IPS-NIHi7 (cell line): Measurements from ENCODE around the gene MEOX1.

Experiments
- DNase-seq: peaks from one replicate; pipeline ENCODE4 v3.0.0; 2012; ENCODE audit warnings: mixed read lengths; ENCODE audit errors: extremely low spot score

The MEOX1 gene

DNA sequence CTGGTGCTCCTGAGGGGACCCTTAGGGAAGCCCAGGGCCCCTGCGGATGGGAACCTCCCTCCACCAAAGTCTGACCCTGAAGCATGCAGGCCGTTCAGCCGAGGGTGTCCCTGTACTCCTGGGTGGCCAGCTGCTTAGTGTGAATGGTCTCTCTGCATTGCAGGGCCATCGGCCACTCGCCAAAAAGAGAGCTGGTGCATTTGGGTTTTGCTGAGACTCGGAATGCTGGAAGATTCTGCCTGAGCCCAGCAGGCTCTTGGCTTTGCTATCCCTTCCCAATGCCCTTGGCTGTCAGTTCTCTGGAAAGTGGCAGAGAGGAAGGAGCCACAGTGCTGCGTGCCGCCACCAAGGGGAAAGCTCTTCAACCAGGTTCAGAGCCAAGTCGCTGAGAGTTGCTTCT lies 2.8 kb downstream of the MEOX1 start:
- no peak for DNase-seq

- no peak for DNase-seq
Observed at GRCh38 chr17:43655693-43656255, 5.9 kb downstream of the MEOX1 start.

GRCh38 chr17:43652124-43652480 lies 9.6 kb downstream of the MEOX1 start:
- DNase-seq = no peak

GRCh38 chr17:43650471-43650870 lies 11.3 kb downstream of the MEOX1 start:
- no peak for DNase-seq

GRCh38 chr17:43648916-43649315 lies 12.8 kb downstream of the MEOX1 start:
- DNase-seq = no peak

GRCh38 chr17:43645765-43646481 lies 15.8 kb downstream of the MEOX1 start:
- peak; percentile 79 for DNase-seq

DNA sequence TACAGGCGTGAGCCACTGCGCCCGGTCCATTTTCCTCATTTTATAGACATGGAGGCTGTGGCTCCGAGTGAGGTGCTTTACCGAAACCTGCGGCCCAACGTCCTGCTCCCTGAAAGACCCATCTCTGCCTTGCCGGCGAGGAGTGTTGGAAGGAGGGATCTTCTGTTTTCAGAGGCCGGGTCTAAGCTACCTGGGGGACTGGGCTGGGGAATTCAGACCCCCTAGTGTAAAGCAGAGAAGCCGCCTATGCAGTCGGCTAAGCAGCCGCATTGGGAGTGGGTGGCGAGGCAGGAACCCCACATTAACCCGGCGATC lies 16.3 kb downstream of the MEOX1 start:
- no peak for DNase-seq

DNA sequence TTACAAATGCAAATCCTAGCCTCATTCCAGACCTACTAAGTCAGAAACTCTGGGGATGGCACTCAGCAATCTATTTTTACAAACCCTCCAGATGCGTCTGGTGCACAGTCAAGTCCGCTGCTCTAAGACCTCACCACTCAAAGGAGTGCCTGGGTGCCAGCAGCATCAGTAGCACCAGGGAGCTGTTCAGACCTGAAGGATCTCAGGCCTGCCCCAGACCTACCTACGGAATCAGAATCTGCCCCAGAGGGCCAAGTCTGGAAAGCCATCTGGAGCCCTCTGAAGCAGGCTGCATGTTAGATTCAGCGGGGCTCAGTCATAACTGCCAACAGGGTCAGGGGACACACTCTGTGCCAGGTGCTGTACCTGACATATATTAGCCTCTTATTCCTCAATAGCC lies 17.6 kb downstream of the MEOX1 start:
- no peak for DNase-seq

DNA sequence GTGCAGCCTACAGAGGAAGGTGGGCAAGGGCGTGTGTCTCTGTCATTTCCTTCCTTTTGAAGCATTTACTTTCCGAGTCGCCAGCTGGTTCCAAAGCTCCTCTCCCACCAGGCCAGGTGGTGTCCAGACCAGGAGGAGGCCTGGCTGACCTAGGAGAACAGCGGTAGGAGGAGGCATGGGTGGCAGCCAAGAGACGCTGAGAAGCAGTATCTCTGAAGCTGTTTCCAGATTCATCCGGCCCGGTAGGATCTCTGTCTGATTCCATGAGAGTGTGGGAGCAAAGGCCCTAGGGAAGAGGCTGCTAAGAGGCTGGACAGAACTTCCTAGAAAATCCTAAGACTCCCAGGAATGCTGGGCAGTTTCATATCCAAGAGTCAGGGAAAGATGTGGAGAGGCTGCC lies 20.3 kb downstream of the MEOX1 start:
- no peak for DNase-seq

GRCh38 chr17:43640491-43641252 lies 21.1 kb downstream of the MEOX1 start:
- no peak for DNase-seq

DNA sequence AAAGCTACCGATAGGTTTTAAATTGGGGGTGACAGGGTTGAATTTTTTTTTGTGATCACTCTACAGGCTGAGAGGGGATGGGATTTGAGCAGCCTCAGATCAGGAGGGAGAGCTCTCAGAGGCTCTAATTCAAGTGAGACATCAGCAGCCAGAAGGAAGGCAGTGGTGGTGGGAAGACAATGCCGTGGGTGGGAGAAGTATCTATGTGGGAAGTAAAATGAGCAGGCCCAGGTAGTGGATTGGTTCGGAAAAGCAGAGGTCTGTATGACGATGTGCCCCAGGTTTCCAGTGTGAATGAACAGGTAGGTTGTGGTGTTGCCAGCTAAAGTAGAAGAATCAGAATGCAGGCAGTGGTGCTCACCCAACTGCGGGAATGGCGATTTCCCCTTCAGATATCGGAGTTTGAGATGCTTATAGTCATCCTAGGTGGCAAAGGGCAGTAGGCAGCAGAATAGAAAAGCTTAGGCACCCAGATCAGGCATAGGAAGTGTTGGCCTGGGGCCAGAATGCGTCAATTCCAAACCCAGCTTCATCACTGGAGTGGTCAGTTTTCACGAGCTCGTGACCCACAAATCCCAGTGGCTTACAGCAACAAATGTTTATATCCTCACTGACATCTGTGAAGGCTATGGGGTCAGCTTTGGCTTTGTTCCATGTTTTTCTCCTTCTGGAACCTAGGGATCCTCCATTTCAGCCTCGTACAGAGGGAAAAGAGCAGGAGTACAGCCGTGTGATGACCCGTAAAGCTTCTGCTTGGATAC lies 24.0 kb downstream of the MEOX1 start:
- DNase-seq = no peak

- DNase-seq = no peak
Observed at GRCh38 chr17:43636426-43636825, 25.3 kb downstream of the MEOX1 start.

GRCh38 chr17:43634591-43635125 lies 27.1 kb downstream of the MEOX1 start:
- DNase-seq = no peak

DNA sequence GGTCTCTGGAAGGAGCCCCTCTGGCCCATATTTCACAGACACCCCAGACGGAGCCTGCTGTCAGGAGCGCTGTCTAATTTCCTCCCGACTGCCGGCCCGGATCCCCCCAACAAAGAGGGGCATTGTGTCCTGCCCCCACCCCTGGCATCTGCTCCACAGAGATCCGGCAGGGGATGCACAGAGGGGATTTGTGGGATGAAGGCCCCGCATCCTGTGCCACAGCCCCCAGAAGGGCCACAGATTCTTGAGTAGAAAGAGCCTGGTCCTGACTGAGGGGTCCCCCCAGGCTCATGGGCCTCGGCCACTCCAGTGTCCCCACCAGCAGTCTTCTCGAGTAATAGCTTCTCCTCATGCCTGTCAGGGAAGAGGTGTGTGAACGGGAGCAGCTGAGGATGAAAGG lies 29.5 kb downstream of the MEOX1 start:
- no peak for DNase-seq

- DNase-seq = no peak
Observed at GRCh38 chr17:43631429-43631828, 30.3 kb downstream of the MEOX1 start.

GRCh38 chr17:43628089-43628650 lies 33.6 kb downstream of the MEOX1 start:
- DNase-seq = no peak

- peak; percentile 44 for DNase-seq
Observed at GRCh38 chr17:43627653-43628052, 34.1 kb downstream of the MEOX1 start.

GRCh38 chr17:43626023-43626422 lies 35.7 kb downstream of the MEOX1 start:
- DNase-seq = no peak

- DNase-seq = no peak
Observed at GRCh38 chr17:43625606-43626005, 36.1 kb downstream of the MEOX1 start.

- no peak for DNase-seq
Observed at GRCh38 chr17:43620581-43620980, 41.1 kb downstream of the MEOX1 start.

GRCh38 chr17:43620147-43620546 lies 41.6 kb downstream of the MEOX1 start:
- DNase-seq = no peak

DNA sequence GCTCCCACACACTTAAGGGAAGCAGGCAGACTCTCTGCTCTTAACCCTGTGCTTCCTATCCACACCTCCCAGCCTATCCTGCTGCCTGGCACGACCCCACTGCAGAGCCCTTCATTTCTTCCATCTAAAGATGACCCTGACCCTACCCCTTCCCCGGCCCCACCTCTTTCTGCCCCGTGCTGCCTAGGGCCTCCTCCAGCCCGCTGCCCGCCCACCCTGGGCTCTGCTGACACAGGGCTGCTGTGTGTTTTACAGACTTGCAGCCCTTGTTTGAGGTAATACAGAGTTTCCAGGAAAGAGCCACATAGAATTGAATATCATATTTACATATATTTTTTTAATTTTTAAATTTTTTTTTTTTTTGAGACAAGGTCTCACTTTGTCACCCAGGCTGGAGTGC lies 42.0 kb downstream of the MEOX1 start:
- no peak for DNase-seq
